Epithelial cell of proximal tubule (primary cell): ENCODE data around the gene SLC35G6. TPM values are rescaled to one million over a fixed set of nuclear protein-coding genes. Genes with fewer than 3 reads are reported as not detected.
A peak's percentile ranks its signal among the peaks of the same experiment; 100 is the strongest.
"Not testable (repeated sequence)": the region's sequence is repeated elsewhere in the genome, so short reads cannot be mapped to it uniquely, and the experiment has no call there.

ENCODE experiments used
- DNase-seq: peaks from one replicate; pipeline ENCODE4 v3.0.0-alpha.2; 2011; ENCODE audit warnings: low read depth
- H3K4me3 ChIP-seq: 2 replicates; pipeline ENCODE4 v1.5.1; 2011; ENCODE audit warnings: low read depth, mild to moderate bottlenecking, low read length
- total RNA-seq: library from RNA; depleted of rRNA; stranded (reverse); fragments of >200 nt; gene quantifications from 2 replicates; pipeline ENCODE4 v1.2.3, GENCODE V29; 2015
- TF ChIP-seq, protein P1 (sequence below): conservative IDR thresholded peaks from 2 replicates; pipeline ENCODE4 v1.5.1; 2012; ENCODE audit warnings: low read depth, mild to moderate bottlenecking, low read length

Gene SLC35G6
- total RNA-seq, 1 donor from 2014 or later = not detected

DNA sequence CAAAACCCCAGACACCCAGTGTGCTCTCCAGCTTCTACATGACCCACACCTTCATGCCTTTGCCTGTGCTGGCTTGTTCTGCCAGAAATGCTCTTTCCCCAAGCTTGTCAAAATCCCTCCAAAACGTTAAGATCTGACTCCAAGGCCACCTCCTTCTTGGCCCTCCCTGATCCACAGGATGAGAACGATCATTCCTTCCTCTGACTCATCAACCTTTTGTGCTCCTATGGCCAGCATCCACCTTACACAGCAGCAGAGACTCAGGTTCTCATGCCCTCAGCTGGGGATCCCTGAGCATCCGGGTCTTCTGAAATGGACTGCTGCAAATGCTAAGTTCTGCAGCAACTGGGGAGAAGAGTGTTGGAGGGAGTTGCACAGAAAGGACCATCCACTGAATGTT, 4.8 kb upstream of the SLC35G6 start:
- TF ChIP-seq, protein P1, sequence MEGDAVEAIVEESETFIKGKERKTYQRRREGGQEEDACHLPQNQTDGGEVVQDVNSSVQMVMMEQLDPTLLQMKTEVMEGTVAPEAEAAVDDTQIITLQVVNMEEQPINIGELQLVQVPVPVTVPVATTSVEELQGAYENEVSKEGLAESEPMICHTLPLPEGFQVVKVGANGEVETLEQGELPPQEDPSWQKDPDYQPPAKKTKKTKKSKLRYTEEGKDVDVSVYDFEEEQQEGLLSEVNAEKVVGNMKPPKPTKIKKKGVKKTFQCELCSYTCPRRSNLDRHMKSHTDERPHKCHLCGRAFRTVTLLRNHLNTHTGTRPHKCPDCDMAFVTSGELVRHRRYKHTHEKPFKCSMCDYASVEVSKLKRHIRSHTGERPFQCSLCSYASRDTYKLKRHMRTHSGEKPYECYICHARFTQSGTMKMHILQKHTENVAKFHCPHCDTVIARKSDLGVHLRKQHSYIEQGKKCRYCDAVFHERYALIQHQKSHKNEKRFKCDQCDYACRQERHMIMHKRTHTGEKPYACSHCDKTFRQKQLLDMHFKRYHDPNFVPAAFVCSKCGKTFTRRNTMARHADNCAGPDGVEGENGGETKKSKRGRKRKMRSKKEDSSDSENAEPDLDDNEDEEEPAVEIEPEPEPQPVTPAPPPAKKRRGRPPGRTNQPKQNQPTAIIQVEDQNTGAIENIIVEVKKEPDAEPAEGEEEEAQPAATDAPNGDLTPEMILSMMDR = no peak
- no peak for DNase-seq
- no peak overlapping the region for H3K4me3 ChIP-seq

DNA sequence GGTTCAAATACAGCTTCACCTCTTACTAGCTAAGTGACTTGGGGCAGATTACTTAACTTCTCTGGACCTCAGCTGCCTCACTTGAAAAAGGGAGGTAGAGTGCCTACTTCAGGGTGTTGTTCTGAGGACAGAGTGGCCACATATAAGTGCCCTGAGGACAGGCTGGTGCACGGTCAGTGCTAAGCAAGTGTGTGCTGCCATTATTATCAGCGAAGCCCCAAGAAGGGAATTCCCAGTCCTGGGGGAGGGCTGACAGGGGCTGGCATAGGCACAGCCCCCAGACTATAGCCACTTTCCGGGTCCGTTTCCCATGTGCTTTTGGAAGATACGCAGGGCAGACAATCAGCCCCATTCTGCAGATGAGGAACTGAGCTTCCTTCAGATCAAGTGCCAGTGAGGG, 4.3 kb upstream of the SLC35G6 start:
- DNase-seq = no peak
- H3K4me3 ChIP-seq = no peak overlapping the region
- TF ChIP-seq, protein P1 = no peak

DNA sequence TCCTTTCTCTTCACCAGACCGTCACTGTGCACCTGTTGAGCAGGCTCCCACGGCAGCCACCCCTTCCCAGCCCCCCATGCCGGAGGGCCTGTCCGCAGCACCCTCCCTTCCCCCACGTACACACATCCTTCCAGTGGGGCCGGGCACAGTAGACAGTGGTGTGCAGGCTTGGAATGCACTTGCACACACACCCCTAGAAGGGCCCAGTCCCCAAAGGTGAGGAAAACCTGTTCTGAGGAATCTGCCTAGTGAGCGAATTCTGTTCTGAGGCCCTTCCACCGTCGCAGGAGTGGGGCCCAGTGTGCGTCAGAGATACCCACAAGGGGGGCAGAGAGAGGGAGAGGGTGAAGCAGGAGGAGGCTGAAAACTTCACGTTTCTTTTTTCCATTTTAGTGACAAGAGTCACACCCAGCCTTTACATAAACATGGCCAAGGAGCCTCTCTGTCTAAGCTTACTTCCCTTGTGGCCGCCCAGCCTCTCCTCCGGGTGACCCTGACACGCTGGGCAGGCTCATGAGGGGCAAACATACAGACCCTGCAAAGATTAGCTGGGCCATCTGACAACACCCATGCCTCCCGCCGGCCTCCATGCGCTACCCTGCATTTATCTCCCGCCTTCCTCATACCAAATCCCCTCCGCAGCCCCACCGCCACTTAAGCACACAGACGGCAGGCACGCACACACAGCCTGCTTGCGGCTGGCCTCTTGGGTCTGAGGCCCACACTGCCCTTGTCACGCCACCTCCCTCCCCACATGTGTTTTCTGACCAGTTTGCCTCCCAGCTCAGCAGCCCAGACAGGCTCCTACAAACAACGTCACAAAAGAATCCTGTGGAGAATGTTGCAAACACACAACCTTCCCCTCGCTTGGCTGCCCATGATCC, 3.6 kb upstream of the SLC35G6 start:
- peak overlapping the region; percentile 90 for H3K4me3 ChIP-seq
- DNase-seq = no peak
- TF ChIP-seq, protein P1 = no peak

DNA sequence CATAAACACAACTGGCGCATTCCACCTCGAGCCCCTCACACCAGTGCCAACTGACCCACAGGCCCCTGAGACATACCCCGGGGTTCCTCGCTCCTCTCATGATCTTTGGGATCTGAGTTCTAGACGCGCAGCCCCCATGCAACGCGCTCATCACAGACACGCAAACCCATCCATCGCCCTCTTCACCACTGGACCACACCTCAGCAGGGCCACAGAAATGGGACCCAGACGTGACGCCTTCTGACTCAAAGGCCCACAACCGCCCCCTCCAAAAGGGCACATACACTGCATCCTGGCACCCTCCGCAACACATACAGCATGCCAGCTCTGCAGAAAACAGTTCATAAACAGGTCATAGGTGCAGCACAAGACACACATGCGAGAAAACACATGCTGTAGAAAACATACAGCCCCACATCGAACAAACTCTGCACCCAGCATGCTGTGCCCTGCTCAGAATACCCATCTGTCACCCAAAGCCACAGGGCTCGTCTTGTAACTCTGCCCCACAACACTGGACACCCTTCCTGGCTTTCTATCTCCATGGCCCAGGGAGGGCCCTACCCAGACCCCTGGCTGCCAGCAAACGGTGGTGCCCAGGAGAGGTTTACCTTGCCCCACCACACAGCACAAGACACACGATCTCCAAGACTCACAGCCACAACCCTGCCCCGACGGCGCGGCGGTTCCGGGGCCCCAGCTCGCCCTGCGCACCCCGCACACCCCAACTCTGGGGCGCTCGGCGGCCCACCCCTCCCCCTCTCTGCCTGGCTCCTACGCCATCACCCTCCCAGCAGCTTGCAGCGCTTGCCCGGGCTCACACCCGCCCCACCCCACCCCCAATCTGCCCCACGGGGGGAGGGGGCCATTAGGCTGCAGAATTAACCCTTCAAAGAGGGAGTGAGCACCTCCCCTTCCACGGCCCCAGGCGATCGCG, 2.7 kb upstream of the SLC35G6 start:
- no peak for DNase-seq
- TF ChIP-seq, protein P1 = no peak
- H3K4me3 ChIP-seq = peak overlapping the region; percentile 90

DNA sequence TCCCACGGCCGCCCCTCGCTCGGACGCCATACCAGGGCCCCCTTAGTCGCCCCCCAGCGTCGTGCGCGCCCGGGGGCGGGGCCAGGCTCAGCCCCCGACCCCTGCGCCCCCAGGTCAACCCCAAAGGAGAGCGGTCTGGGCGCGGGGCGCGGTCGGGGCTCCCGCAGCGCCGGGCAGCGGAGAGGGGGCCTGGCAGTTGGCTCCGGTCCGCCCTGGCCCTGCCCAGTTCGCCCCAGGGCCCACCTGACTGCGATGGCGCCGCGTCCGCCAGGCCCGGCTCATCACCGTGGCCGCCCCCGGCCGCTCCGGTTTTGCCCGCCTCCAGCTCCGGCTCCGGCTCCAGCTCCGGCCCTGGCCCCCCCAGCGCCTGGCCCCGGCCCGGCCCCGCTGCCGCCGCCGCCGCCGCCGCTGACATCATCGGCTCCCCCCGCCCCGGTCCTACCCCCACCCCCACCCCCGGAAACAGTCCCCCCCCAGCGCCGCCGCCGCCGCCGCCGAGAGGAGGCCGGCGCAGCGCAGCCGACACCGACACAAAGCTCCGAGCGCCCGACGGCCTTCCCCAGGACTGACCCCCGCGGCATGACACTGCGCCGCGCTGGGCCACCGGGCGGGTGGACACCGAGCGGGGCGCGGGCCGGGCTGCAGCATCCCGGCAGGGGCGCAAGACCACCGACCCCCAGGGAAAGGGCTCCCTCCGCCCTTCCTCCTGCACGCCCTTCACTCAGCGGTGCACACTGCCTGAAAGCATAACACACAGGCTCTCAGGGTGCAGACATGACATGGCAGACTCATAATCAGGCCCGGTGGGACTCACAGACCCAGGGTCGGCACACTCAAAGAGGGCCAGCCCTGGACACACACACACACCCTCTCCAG, 1.8 kb upstream of the SLC35G6 start, which contains the start of gene ZBTB4:
Gene ZBTB4 (minus strand): TSS at position 419 of the 876 bp plus-strand sequence. CDS start 12,830 bp downstream, outside the sequence.
- TF ChIP-seq, protein P1 = no peak
- no peak for DNase-seq

DNA sequence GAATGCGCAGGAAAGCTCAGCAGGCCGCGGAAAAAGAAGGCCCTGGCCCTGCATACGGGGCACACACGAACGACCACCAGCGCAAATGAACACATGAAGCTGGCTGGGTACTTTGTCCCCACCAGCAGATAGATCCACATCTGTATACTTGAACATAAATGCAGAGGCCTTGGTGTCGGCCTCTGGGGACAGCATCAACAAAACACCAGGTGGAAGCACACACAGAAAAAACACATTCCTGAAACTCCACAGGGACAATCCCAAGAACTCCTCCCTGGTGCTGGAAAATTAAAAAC, 1.2 kb upstream of the SLC35G6 start:
- H3K4me3 ChIP-seq = peak overlapping the region; percentile 90
- DNase-seq = no peak
- TF ChIP-seq, protein P1 = no peak

More for the DNA sequence above, 1.8 kb upstream of the SLC35G6 start, which contains the start of gene ZBTB4:
- H3K4me3 ChIP-seq = peak within 1 kb of the TSS; percentile 90

DNA sequence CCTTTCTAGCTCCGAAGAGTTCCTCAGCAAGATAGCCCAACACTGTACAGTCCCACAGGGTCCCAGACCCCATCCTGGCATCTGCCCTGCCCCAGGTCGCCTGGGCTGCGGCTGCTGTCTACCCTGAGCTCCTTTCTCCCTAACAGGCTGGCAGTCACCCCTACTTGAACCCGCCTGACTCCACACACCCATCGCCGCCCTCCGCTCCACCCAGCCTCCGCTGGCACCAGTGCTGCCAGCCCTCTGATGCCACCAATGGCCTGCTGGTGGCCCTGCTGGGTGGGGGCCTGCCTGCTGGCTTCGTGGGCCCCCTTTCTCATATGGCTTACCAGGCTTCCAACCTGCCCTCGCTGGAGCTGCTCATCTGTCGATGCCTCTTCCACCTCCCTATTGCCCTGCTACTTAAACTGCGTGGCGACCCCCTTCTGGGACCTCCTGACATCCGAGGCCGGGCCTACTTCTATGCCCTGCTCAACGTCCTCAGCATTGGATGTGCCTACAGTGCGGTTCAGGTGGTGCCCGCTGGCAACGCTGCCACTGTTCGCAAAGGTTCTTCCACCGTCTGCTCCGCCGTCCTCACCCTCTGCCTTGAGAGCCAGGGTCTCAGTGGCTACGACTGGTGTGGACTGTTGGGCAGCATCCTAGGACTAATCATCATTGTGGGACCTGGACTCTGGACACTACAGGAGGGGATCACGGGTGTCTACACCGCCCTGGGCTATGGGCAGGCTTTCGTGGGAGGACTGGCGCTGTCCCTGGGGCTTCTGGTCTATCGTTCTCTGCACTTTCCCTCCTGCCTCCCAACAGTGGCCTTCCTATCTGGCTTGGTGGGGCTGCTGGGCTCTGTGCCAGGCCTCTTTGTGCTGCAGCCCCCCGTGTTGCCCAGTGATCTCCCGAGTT, 846 bp downstream of the SLC35G6 start:
- not testable (repeated sequence) for DNase-seq, H3K4me3 ChIP-seq

DNA sequence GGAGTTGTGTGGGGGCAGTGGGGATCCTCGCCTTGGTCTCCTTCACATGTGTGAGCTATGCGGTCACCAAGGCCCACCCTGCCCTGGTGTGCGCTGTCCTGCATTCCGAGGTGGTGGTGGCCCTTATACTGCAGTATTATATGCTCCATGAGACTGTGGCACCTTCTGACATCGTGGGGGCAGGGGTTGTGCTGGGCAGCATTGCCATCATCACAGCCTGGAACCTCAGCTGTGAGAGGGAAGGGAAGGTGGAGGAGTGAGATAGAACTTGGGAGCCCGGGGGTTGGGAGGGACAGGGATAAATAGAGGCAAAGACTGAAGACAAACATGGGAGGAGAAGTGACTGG, 1.5 kb downstream of the SLC35G6 start:
- DNase-seq = not testable (repeated sequence)

More for the DNA sequence above, 1.5 kb downstream of the SLC35G6 start:
- H3K4me3 ChIP-seq = peak overlapping the region; percentile 94
